Hindlimb muscle (tissue), 1 donor: ENCODE data around the gene ZNHIT2. TPM values are rescaled to one million over a fixed set of nuclear protein-coding genes. Genes with fewer than 3 reads are reported as not detected.

Experiments
- DNase-seq: peaks from one replicate; pipeline ENCODE4 v3.0.0-alpha.2; 2013
- polyA plus RNA-seq: library from polyadenylated mRNA; unstranded; fragments of 120-200 nt; gene quantifications from one replicate; pipeline ENCODE4 v1.2.1, GENCODE V29; 2013; ENCODE audit not compliant: insufficient read length

Gene ZNHIT2
- polyA plus RNA-seq, 1 donor, result 4.4 TPM

DNA sequence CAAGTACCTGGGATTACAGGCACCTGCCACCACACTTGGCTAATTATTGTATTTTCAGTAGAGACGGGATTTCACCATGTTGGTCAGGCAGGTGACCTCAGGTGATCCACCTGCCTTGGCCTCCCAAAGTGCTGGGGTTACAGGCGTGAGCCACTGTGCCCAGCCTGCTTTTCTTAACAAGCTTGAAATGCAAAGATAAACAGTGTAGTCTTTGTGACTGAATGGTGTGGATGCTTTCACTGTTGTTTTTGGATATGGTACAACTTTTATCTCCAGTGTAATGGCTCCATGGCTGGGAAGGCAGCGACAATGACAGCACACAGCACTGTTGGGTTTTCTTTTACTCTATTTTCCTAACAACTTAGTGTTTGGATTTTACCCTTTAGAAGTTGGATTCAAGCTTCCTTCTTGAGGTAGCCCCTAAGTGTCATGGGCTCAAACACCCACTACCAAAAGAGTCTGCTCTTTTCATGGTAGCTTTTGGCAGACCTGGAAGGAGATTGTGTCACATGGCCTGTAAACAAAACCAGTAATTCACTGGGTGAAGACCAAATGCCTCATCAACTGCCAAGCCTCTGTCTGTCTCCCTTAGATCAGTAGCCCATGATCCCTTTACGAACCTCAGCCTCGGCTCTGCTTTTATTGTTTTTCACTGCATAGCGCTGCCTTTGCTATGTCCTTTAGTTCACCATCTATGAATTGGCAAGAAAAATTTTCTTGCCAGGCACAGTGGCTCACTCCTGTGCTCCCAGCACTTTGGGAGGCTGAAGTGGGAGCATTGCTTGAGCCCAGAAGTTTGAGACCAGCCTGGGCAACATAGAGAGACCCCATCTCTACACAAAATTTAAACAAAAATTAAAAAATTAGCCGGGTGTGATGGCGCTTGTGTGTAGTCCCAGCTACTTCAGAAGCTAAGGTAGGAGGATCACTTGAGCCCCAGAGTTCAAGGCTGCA lies 15.1 kb downstream of the ZNHIT2 start:
- no peak for DNase-seq

GRCh38 chr11:65100674-65101350 lies 16.7 kb downstream of the ZNHIT2 start:
- DNase-seq, result no peak

- DNase-seq, result no peak
Measured at GRCh38 chr11:65096926-65097325, 20.6 kb downstream of the ZNHIT2 start.

GRCh38 chr11:65095974-65096806 lies 21.3 kb downstream of the ZNHIT2 start, which contains the start of gene VPS51:
TSS of gene VPS51 (plus strand) at chr11:65096214. CDS start at chr11:65096251, 37 bp downstream.
- peak; percentile 90 for DNase-seq

DNA sequence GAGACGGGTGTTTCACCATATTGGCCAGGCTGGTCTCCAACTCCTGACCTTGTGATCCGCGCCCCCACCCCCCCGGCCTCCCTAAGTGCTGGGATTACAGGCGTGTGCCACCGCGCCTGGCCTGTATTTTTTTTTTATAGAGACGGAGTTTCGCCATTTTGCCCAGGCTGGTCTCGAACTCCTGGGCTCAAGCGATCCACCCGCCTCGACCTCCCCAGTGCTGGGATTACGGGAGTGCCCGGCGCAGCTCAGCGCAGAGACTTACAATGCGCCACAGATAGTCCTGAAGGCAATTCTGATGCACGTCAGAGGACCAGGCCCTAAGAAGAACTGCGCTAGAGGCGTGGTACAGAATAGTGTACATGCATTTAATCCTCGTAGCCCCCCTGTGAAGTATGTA lies 22.1 kb downstream of the ZNHIT2 start:
- no peak for DNase-seq

DNA sequence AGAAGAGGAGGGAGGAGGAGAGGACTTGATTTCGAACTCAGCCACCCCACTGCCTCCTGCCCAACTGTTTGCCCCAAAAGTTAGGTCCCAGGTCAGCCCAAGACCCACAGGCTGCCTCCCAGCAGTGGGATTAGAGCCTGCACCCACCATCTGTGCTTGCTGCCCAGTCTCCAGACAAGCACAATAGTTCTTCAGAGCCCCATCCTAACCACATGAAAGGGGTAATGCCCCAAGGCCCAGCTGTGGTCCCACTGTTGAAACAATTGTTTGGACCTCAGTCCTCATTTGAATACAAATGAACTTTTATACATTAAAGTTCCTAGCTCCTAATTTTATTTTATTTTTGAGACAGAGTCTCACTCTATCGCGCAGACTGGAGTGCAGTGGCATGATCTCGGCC lies 26.9 kb downstream of the ZNHIT2 start:
- no peak for DNase-seq

GRCh38 chr11:65089621-65090020 lies 27.9 kb downstream of the ZNHIT2 start:
- no peak for DNase-seq

DNA sequence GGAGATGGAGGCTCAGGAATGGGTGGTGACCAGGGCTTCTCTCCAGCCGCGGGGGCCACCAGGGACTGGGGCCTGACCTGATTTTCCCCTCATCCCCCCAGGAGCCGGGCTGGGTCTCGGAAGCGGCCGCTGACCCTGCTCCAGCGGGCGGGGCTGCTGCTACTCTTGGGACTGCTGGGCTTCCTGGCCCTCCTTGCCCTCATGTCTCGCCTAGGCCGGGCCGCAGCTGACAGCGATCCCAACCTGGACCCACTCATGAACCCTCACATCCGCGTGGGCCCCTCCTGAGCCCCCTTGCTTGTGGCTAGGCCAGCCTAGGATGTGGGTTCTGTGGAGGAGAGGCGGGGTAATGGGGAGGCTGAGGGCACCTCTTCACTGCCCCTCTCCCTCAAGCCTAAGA lies 29.7 kb downstream of the ZNHIT2 start:
- no peak for DNase-seq

GRCh38 chr11:65087216-65087615 lies 30.3 kb downstream of the ZNHIT2 start:
- no peak for DNase-seq

GRCh38 chr11:65086809-65087208 lies 30.7 kb downstream of the ZNHIT2 start:
- no peak for DNase-seq

GRCh38 chr11:65085446-65085845 lies 32.1 kb downstream of the ZNHIT2 start:
- no peak for DNase-seq

- no peak for DNase-seq
Measured at GRCh38 chr11:65084598-65085375, 32.7 kb downstream of the ZNHIT2 start.

- DNase-seq, result peak; percentile 96
Measured at GRCh38 chr11:65083834-65084597, 33.5 kb downstream of the ZNHIT2 start, which contains the start of the genes CDCA5 and ZFPL1. TSS of gene CDCA5 (minus strand) at chr11:65084040. CDS start at chr11:65083978, 62 bp downstream. TSS of gene ZFPL1 (plus strand) at chr11:65084222. CDS start at chr11:65084699, 477 bp downstream.

DNA sequence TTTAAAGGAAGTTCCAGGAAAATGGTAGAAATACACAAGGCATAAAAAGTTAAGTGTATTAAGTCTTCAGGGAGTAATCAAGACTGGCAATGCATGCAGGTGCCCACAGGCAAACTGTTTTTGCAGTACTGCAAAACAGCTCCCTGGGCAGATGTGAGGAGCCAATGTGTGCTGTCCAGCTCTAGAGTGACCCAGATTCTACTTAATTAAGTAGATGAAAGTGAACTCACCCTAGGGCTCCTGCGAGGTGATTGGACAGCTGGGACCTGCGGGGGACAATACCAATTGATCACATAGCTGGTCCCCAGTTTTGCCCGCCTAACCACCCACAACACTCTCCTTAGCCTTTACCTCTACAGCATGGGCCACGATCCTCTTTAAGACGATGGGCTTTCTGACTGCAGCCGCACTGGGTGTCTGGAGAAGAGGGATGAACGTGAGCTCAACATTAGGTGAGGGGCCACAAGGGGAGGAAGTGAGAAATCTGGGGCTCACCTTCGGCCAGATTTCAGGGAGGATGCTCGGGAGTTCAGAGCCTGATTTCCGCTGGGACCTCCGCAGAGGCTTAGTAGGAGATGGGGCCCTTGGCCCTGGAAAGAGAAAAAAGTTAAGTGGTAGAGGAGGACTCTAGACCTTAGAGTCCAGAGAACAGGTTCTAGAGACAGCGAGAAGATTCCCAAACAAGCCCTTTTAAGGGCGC lies 34.2 kb downstream of the ZNHIT2 start:
- DNase-seq, result no peak

- DNase-seq, result no peak
Measured at GRCh38 chr11:65078786-65079342, 38.6 kb downstream of the ZNHIT2 start.

DNA sequence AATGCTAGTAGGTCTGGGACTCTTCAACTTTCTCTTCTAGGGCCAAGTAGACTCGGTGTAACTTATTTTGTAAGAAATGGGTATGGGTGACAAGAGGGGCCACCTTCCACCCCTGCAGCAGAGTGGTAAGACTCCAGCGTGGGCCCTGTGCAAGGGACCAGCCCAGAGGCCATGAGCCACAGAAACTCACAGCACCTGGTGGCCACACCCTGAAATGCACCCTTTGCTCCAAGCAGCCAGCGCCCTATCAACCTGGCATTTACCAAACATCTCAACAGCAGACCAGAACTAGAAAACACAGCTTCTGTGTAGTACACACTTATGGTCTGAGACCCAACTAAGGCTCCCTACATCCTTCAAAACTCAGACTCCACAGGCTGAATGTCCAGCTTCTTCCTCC lies 39.4 kb downstream of the ZNHIT2 start:
- no peak for DNase-seq

GRCh38 chr11:65077451-65077850 lies 40.0 kb downstream of the ZNHIT2 start:
- DNase-seq, result no peak

DNA sequence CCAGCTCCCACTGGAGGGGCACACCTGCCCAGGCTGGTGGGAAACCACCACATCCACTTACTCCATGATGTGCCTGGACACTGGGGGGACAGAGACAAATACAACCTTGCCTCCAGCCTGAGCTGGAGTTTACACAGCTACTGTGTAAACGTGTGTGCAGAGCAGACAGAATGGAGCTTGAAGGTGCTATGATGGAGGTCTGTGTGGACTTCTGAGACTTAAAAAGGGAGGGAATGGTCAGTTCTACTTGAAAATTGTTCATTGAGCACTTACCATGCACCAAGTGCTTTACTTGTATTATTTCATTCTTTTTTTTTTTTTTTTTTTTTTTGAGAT lies 44.9 kb downstream of the ZNHIT2 start:
- no peak for DNase-seq

DNA sequence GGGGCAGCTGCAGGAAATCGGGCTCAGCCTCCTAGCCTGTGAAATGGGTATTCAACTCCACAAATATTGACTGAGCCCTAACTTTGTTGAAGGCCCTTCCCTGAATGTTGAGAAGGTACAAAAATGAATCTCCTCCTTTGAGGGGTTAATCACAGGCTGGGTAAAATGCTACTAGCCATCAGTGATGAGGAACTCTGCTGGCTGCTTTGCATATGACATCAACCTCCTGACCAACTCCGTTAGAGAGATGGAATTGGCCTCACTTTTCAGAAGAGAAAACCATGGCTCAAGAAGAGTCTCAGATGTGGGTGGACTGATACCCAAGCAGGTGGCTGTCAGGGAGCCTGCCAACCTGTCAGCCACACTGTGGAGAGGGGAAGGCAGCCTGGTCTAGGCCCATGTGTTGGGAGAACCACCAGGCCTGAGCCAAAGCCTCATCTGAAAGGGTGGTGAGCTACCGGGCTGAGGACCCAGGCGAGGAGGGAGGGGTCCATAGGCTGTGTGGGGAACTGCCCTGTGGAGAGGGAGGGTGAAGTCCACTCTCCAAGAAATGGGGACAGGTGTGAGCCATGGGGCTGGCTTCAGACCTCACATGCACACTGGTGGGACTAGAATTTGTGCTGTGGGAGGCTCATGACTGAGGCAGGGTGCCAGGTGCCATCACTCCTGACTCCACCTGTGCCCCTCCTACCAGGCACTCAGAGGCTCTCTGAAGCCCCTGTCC lies 45.4 kb downstream of the ZNHIT2 start:
- no peak for DNase-seq
